GM21390 (cell line): ENCODE measurements around the gene IFNA7.
"Not testable (repeated sequence)": the region's sequence is repeated elsewhere in the genome, so short reads cannot be mapped to it uniquely, and the experiment has no call there.

Experiments used
- ATAC-seq: cut with Tn5 transposase; IDR thresholded peaks from one replicate; pipeline ENCODE4 v1.9.1; 2021; ENCODE audit not compliant: unreplicated experiment

Gene IFNA7

DNA sequence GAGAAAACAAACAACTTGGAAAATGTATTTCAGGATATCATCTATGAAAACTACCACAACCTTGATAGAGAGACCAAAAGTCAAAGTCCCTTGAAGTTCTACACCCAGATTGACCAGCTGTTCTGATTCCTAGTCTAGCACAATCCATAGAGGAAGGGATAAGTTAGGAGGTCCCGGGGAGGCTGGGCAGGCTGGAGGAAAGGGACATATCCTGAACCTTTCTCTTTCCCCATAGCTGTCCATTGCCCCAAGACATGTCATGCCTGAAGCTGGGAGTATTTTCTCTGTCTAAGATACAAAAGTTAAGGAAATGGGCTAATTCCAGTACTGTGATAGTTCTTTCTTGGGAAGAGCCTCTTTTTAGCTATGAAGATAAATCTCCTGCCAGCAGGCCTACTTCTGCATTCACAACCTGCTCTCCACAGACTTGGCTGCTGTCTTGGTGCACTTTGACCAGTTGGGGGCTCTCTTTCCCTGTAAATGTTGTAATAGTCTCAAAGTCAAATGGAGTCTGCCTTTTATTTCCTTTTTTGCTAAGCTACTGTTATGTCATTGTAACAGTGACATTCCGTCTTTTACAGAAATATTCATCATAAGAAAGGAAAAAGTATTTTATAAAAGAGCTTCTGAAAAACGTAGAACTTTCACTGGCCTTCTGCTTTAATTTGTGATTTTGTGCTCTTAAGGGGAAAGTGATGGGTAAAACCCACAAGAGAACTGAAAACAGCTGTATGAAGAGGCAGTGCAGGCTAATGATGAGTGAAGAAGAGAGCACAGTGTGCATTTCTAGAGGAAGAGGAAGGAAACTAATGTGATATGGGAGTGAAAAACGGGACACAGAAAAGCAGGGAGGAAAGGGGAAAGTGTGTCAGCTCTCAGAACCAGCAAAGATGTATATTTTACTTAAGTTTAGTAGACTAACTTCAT lies 18.9 kb downstream of the IFNA7 start:
- peak; percentile 94 for ATAC-seq

- ATAC-seq, result no peak
Observed at GRCh38 chr9:21174671-21175070, 27.3 kb downstream of the IFNA7 start.

- no peak for ATAC-seq
Observed at GRCh38 chr9:21172156-21172555, 29.8 kb downstream of the IFNA7 start.

- no peak for ATAC-seq
Observed at GRCh38 chr9:21171351-21171750, 30.7 kb downstream of the IFNA7 start.

GRCh38 chr9:21166560-21166959 lies 35.4 kb downstream of the IFNA7 start, which contains the start of gene IFNA21:
TSS of gene IFNA21 (minus strand) at chr9:21166660. CDS start at chr9:21166612, 48 bp downstream.
- ATAC-seq, result not testable (repeated sequence)

GRCh38 chr9:21165516-21165915 lies 36.5 kb downstream of the IFNA7 start:
- ATAC-seq, result no peak

DNA sequence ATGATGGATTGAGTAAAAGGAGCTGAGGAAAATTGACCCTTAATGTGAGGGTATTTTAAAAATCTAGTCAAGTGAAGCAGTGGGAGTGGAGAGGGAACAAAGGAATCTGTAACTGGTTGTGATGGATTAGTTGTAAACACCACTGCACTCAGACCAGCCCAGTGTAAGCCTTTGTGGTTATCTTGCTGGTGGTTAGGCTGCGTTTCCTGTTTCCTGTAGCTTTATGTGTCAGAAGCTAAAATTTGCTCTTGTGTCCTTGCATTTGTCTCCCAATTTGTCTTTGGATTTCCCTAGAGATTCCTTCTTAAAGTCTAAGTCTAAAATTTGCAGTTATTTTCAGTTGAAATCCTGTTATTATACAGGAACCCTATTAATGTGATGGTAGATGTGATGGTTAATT lies 41.8 kb downstream of the IFNA7 start:
- peak; percentile 93 for ATAC-seq

- no peak for ATAC-seq
Observed at GRCh38 chr9:21155501-21155900, 46.5 kb downstream of the IFNA7 start.

DNA sequence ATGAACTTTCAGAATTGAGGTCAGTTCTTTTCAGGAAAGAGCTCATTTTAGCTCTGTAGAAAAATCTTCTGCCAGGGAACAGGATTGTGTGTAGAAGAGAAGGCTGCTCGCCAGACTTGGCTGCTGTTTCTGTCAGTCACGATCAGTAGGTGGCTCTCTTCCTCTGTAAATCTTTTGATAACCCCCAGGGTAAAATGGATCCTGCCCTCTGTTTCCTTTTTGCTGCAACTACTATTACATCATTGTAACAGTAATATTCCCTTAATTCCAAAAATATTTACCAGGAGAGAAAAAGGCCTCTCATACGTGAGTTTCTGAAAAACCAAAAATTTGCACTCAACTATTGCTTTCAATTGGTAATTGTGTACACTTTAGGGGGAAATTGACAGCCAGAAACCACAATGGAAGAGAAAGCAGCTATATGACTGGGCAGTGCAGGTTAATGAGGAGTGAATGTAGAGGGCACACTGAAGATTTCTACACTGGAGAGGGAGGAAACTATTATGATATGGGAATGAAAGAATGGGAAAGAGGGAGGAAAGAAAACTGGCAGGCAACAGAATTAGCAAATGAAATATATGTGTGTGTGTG lies 47.9 kb downstream of the IFNA7 start:
- ATAC-seq, result peak; percentile 85

GRCh38 chr9:21153336-21154017 lies 48.5 kb downstream of the IFNA7 start:
- peak; percentile 33 for ATAC-seq
